ENCODE data around the gene MISP3.

- TF ChIP-seq CTCF (IDR thresholded peaks at IDR 0.05; ENCODE audit: low read depth, low read length) (no peak), POLR2A (IDR thresholded peaks at IDR 0.05; ENCODE audit: extremely low read depth, insufficient read length) (no peak)
Observed at GRCh38 chr19:14112051-14112808, 39.6 kb downstream of the MISP3 start.
